ENCODE measurements around the gene NEDD4L.

The NEDD4L gene

DNA sequence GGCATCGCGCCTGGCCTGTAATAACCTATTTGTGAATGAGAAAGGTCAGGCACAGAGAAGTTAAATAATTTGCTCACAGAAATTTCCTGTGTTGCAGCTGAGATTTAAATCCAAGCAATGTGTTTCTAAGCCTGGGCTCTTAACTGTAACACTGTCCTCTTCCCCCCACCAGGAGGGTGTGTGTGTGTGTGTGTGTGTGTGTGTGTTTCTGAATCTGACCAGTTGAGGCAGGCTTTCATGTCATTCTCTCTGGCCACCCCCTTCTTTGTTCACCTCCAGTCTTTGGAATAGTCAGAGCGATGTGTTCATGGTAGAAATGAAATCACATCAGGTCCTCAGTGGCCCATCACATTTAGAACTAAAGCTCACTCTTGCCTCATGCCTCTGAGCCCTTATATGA, 81.2 kb downstream of the NEDD4L start:
- no peak for DNase-seq

DNA sequence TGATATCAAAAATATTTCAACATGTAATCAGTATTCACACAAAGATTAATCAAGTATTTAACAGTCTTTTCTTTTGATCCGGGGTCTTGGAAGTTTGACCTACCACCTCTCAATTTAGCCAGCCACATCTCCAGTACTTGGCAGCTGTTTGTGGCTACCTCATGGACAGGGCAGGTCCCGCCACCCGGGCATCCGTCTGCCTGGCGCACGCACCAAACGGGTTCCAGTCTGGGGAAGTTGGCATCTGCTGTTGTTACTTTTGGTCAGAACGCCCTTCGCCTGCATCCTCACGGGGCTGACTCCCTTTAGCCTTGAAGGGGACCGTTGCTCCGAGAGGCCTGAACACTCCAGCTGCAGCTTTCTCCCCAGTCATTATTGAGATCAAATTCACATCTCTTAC, 81.7 kb downstream of the NEDD4L start:
- DNase-seq = no peak

DNA sequence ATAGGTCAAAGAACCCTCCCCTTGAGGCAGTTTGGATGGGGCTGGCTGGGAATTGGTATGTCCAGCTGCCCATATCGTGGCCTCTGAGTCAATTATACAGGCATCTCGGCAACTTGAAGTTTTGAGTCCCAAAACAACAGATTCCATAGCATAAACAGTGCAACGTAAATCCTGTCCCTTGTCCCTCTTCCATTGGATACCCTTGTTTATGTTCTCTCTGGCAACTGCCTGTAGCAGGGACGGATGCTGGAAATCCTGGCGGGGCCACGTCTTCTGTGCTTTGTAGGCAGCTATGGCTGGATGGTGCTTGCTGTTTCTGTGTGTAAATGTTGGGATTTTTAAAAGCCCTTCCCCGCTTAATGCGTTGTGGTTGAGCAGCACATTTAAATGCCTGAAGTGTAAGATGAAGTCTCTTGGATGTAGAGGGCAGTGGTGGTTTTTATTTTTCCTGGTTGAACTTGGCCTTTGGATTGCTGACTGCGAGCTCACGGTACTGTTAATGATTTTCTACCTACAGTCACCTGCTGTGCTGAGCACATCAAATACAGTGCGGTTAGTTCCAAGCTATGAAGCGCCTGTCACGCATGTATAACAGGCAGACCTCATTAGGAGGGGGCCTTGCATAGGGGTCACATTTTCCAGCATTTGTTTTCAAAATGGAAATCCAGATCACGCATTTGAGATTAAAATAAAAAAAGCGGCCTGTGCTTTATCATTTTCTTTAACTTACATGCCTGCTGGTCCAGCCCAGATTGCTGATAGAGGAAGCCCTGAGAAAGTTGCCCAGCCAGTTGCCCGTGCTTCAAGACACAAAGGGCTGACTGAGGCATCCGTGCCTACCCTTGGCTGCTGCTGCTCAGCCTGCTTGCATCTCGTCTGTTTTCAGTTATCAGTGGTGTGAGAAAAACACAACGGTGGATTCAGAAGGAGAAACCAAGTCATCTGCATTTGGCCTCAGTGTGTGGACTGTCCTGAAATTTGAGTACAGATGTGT, 84.7 kb downstream of the NEDD4L start:
- no peak for DNase-seq

DNA sequence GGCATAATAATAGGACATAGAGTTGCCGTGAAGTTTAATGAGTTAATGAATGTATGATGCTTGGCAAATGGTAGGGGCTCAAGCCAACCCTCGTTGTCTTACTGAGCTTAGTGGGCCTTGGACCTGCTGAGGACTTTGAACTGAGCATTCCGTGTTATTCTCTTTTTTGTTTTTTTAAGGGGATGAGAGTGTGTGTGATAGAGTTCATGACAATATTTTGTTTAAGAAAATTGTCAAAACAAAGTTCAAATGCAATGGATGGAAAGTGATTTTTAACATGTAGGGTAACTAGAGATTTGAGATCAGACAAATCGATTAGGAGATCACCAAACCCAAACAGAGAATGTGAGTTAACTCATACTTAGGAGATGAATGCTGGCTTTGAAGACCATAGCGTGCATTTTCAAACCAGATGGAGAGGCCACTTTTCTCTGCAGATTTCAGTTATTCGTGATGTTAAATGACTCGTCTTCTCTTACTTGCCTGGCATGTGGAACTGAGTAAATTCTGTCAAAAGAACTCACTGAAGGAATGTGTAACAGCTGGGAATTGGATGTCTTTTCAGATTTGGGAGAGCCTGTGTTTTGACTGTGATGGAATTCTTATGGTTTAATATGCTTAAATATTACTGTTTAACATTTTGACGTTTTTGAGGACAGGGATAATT, 88.7 kb downstream of the NEDD4L start:
- no peak for DNase-seq

DNA sequence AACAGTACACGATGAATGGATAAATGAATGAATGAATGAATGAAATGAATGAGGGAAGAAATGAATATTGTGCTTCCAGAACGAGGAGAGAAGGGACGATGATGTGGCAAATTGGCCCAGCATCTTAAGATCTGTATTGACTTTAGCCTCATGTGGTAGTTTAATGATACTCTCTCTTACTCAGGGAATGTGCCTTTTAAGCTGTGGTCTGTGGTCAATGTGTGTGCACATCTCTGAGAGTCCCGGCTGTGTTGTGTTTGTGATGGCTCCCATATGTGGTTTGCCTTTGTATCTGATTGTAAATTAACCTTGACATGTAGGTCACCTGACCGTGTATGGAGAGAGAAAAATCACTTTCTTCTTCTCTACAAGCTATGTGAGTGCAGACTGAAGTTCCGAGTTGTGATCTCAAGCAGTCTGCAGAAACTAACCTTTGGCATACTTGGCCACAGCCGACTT, 91.2 kb downstream of the NEDD4L start:
- DNase-seq = peak; percentile 6

DNA sequence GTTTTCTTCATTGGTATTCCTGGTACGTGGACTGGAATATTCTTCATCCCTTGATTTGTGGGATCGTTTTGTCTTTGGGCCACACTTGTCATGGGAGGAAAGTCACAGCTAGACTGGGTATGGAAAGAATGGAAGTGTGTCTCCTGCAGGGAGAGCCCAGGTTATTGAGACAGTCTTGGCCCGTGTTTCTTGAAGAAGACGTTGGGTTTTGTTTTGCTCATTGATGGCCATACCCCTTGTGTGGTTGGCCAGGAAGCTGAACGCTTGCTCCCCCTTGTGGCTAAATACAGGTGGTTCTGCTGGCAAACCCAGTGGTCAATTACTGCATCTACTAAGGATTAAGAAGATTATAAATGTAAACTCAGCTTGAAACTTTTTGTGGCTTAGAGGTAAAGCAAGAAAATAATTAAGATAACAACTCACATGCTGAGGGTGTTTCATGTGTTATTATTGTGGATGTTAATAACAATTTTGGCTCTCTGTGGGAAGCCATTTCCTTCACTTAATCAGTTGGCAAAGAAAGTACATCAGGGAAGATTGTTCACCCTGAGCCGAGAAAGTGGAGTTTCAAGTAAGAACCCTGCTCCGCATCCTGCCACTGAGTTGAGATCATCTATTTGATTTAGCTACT, 91.8 kb downstream of the NEDD4L start:
- peak; percentile 53 for DNase-seq

DNA sequence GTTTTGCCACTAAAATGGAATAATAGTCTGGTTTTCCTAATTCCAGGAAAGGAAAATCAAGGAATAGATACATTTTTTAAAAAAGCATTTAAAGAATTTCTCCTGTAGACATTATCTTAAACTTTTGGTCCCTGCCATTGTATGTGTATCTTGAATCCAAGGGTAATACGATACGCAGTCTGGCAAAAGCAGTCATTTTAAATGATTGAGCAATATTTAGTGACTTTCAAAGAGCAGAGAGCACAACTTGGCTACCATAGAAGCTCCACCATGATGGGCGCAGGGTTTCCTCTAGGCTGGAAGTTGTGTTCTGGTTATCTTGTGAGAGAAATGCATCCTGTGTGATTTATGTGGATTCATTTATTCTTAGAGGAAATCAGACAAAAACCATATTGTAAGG, 92.9 kb downstream of the NEDD4L start:
- DNase-seq = no peak

DNA sequence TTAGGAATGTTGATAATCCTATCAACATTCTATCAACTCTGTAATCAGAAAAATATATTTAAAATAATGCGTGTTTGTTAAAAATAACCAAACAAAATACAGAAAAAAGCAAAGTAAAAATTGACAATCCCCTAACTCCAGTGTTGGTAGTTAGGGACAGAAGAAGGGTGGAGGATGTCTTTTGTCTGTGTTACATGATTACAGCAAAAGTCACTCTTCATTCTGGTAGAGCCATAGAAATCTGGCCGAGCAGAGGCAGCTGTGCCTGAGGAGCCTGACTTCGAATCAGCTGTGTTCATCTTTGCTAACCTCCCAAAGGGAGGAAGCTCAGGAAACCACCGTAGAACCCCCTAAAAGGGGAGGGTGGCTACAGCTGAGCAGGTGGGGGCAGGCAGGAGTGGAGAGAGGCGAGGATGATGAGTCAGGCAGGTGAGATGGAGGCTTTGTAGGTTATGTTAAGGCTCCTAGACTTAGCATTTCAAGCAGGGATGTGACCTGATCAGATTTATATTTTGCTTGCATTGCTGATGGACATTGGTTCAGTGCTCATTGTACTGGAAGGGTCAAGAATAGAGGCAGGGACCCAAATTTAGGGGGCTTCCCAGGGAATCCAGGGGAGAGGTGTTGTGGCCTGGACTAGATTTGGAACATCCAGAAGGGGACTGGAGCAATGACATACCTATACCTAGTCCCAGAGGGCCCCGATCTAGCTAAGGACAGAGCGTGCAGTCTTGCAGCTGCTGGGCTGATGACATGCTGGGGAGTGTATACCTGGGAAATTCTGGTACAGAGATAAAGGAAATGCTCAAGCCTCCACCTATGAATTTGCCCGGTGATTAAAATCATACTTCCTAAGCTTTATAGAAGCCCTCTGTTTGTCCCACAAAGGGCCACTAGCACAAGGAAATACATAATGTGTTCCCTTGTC, 95.7 kb downstream of the NEDD4L start:
- DNase-seq = no peak

DNA sequence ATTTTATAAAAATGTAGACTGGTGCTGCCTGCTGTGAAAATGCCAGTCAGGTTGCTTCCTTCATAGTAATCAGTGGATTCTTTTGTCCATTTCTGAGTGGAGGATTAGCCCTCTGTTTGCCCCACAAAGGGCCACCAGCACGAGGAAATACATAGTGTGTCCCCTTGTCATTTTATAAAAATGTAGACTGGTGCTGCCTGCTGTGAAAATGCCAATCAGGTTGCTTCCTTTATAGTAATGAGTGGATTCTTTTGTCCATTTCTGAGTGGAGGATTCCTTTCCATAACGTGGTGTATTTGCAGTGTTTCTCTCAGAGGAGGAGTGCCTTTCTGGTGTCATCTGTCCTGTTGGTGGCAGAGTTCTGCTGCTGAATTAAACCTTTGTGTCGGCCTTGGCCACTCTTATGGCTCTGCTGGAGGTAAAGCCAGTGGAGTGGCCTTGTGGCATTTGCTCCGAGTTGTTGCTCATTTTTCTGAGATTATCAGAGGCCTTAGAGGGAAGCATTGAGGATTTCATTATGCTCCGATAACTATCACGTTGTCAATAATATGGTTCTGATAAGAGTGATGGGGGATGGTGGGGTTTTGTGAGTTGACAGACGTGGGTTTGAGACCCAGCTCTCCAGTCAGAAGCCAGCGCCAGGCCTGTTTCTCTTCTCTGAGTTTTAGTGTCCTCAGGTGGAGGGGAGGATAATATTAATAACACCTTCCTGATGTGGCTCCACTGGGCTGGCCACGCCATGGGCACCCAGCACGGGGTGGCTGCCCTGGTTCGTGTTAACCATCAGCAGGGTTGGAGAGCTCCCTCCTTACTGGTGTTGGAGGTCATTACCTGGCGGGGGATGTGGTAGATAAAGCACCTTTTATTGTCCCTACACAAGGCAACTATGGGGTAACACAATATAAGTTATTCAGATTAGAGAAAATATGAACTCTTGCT, 96.6 kb downstream of the NEDD4L start:
- DNase-seq = no peak

DNA sequence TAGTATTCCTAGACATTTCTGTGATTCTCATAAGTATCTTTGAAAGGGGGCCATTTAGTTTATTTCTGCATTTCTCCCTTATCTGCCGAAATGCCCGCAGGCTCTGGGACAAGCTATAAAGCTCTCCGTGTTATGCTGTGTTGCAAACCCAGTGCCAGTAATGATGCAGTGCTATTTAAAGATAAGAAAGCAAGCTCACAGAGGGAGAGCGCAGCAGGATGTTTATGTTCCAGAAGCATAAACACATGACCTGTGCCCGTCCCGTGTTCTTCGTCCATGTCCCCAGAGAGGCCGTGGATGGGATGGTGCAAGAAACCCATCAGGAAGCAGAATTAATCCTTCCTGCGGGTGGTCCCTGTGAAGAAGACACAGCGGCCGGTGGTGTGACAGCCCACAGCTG, 99.4 kb downstream of the NEDD4L start:
- no peak for DNase-seq

DNA sequence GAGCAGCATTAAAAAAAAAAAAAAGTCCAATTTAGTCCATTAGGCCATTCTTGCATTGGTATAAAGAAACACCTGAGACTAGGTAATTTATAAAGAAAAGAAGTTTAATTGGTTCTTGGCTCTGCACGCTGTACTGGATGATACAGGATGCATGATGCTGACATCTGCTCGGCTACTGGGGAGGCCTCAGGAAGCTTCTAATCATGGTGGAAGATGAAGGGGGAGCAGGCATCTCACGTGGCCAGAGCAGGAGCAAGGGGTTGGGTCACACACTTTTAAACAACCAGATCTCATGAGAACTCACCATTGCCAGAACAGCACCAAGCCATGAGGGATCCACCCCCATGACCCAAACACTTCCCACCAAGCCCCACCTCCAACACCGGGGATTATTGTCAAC, 100.1 kb downstream of the NEDD4L start:
- no peak for DNase-seq

DNA sequence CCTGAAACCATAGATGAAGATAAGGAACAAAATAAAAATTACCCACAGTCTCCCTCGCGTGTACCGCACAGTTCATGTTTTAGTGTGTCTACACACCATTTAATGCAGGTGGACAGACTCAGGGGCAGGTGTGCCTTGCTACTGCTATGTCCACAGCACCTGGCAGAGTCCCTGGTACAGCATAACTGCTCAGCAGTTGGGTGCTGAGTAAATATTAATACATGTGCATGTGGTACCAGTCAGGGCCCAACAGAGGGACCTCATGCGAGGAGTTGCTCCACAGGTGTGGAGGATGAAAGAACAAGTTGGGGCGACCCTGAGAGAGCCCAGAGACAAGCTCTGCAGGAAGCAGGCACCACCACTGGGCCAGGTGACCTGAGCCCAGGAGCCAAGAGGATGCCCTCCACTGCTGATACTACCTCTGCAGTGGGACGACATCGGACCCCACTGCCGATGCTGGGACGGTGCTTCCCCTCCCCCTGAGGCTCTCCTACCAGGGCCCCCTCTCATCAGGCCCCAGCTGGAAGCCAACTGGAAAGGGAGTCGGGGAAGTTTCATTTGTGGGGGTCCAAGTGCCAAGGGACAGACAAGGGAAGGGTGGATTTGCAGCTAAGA, 100.8 kb downstream of the NEDD4L start:
- DNase-seq = no peak

DNA sequence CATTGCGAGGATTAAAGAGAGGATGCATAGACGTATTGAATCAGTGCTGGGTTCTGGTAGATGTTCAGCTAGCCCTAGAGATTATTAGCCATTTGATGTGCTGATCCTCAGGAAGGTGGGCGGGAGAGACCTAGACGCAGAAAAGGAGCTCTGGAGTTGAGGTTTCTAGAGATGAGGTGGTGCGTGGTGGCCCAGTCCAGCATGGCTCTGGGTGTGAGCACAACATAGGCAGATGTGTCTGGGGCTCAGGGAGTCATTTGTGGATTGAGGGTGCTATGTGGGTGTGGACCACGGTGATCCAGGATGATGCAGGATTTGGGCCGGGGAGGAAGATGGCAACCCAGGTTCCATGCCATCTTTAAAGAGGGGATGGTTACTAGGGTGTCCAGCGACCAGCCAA, 102.1 kb downstream of the NEDD4L start:
- DNase-seq = no peak

DNA sequence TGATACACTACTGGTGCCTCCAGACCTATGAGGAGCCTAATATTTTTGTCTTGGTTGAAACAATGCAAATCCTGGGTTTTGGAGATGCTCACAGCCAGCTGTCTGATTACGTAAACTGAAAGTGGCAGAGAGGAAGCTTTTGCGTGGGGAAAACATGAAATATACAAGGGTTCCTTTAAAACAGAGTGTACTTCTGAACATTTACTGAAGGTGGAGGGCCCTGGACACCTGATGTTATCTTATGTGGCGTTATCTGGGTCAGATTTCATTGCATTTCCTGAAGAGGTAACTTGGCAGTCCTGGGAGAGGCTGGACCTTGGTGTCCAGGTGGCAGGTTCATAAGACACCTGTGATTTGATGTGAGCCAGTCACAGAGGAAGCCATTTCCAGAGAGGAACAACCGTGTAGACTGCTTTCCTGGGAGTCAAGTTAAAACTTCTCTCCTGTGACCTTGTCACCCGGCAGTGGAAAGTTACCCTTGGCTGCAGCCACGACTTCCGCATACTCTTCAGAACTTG, 105.0 kb downstream of the NEDD4L start:
- no peak for DNase-seq

DNA sequence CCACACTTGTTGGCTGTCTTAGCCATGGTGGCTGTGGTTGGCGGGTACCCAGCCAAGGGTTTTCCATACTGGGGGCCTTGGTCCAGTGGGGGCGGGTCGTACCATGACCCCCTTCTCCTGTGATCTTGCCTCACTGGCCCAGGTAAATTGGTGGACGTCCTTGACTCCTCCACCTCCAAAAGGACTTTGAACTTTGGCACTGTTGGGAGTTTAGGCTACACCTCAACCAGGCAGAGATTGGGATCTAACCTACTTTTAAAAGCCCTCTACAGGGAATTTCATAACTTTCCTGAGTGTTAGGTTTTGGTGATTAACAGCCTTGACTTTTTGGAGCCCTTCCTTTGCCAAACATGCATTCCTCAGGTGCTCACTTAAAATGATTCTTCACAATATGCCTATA, 106.7 kb downstream of the NEDD4L start:
- DNase-seq = no peak

DNA sequence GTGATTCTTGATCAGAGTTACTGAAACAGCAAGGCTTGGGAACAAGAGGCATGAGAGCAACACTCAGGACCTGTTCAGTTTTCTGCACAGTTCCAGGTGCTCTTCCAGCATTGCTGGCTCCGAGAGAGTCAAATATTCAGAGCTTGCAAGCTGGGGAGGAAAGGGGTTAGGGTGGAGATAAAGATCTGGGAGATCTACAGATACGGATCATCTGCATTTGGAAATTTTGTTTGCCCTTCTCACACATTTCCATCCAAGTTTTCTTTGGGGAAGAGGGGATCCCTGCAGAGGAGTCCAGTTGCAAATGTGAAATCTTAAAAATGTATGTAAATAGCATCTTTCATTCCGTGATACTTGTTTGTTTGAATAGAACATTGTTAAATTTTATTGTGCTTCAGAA, 108.2 kb downstream of the NEDD4L start:
- no peak for DNase-seq

DNA sequence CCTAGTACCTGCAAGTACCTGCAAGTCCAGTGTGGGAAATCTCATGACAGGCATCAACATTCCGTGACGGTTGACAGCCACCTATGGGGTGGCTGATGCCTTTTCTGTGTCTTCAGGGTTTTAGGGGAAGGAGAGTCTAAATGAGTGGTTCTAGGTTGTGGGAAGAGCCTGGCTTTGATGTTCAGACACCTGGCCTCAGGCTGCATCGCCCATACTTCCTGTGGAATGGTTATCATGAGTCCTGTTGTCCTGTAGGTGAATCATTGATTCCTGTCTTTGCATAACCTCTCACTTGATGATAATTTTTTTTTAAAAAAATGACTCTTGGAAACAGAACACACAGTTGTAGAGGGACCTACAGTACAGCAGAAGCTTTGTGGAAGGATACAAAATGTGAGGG, 108.9 kb downstream of the NEDD4L start:
- no peak for DNase-seq

DNA sequence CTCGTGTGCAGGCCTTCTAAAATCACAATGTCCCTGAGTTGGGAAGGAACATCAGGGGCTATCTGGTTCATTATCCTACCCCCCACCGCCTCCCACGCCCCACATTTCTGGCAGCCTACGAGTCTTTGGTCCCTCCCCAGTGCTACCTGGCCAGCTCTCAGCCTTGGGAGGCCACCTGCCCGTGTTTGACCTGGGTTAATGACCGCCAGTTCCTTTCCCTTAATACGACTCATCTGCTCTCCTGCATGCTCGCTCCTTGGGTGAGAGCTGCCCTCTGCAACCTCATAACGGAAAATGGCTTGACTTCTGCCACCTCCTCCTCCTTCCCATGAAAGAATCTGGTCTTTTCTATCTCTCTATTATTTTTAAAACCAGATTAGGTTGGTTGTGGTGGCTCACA, 112.5 kb downstream of the NEDD4L start:
- no peak for DNase-seq

DNA sequence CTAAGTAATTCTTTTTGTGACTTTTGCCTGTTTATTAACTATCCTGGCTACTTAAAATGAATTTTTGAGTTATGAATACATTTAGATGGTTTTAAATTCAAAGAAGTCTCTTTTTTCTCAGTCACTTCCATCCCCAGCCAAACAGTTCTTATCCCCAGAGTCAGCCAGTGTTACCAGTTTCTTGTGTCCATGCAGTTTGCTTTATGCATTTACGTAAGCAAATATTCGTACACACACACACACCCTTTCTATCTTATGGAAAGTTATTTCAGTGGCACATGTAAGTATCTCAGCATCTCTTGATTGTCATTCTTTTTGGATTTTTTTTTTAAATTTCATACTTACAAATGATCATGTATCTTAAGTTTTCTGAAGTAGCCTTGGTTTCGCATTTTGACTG, 113.2 kb downstream of the NEDD4L start:
- no peak for DNase-seq

DNA sequence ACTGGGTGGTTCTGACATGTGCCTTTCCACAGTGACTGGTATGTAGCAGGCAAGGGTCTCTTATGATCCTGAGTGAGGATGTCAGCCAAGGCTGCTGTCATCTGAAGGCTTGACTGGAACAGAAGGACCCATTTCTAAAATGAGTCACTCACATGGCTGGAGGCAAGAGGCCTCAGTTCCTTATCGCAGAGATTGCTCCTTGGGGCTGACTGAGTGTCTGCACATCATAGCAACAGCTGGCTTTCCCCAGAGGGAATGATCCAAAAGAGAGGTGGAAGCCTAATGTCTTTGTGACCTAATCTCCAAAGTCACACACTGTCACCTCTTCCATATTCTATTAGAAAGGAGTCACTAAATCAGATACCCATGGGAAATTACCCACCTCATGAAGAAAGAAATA, 114.0 kb downstream of the NEDD4L start:
- no peak for DNase-seq

DNA sequence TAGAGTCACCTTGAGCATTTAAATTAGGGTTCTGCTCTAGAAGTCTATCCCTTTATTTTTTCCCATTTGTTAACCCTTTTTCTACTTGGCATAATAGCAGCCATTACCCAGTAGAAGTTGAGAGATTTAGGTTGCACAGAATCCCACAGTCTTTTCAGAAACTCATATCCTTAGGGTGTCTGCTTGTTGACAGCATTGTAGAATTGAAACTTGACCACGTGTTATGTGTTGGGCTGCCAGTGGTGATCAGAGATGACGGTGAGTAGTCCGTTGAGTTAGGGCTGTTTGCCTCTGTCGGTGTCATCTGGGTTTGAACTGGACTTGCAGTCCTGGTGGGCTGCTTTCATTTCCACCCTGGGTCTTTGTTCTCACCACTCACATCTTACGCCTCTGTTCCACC, 114.4 kb downstream of the NEDD4L start:
- DNase-seq = no peak
